RPMI7951 (cell line): ENCODE results near the gene BMPR1A. TPM values are rescaled to one million over a fixed set of nuclear protein-coding genes. Genes with fewer than 3 reads are reported as not detected.
A peak's percentile ranks its signal among the peaks of the same experiment; 100 is the strongest.

Experiments used
- DNase-seq: peaks from one replicate; pipeline ENCODE4 v3.0.0-alpha.2; 2012; ENCODE audit warnings: low read depth
- total RNA-seq: library from RNA; depleted of rRNA; stranded (reverse); fragments of >200 nt; shearing (Covaris generic); gene quantifications from 2 replicates; pipeline ENCODE4 v1.2.3, GENCODE V29; 2014

The BMPR1A gene
- total RNA-seq, 1 experiment from 2014 or later: 30.3 TPM

GRCh38 chr10:86955501-86956194 is 199.2 kb downstream of the BMPR1A start:
- DNase-seq: no peak

- DNase-seq: no peak
Observed at GRCh38 chr10:86956195-86956847, 199.9 kb downstream of the BMPR1A start.

- no peak for DNase-seq
Observed at GRCh38 chr10:86956848-86957448, 200.5 kb downstream of the BMPR1A start.

- DNase-seq: no peak
Observed at GRCh38 chr10:86957471-86958115, 201.2 kb downstream of the BMPR1A start, which contains the start of gene MMRN2. Gene MMRN2, minus strand, starts transcription at chr10:86957615. Its CDS starts 74 bp downstream, at chr10:86957541.

- DNase-seq: no peak
Observed at GRCh38 chr10:86958116-86958900, 201.9 kb downstream of the BMPR1A start, which contains the start of gene SNCG. Gene SNCG, plus strand, starts transcription at chr10:86958599. Its CDS starts 99 bp downstream, at chr10:86958698.

- DNase-seq: peak; percentile 69
Observed at GRCh38 chr10:86958901-86959736, 202.7 kb downstream of the BMPR1A start.

GRCh38 chr10:86959737-86960002 is 203.3 kb downstream of the BMPR1A start:
- DNase-seq: no peak

- peak; percentile 47 for DNase-seq
Observed at GRCh38 chr10:86960003-86960862, 203.8 kb downstream of the BMPR1A start.

- no peak for DNase-seq
Observed at GRCh38 chr10:86960863-86961434, 204.5 kb downstream of the BMPR1A start.

- no peak for DNase-seq
Observed at GRCh38 chr10:86961481-86962091, 205.2 kb downstream of the BMPR1A start.

GRCh38 chr10:86962136-86962980 is 205.9 kb downstream of the BMPR1A start:
- no peak for DNase-seq

- no peak for DNase-seq
Observed at GRCh38 chr10:86962981-86963310, 206.5 kb downstream of the BMPR1A start.

- no peak for DNase-seq
Observed at GRCh38 chr10:86963341-86963919, 207.0 kb downstream of the BMPR1A start.

- no peak for DNase-seq
Observed at GRCh38 chr10:86964061-86964846, 207.8 kb downstream of the BMPR1A start.

- DNase-seq: no peak
Observed at GRCh38 chr10:86964847-86965190, 208.4 kb downstream of the BMPR1A start.

- no peak for DNase-seq
Observed at GRCh38 chr10:86965986-86966654, 209.7 kb downstream of the BMPR1A start.
